GM19193 (cell line): ENCODE data around the gene SEC24B.

ENCODE experiments used
- POLR2A ChIP-seq: IDR thresholded peaks from 4 replicates; pipeline ENCODE4 v1.6.1; 2011; ENCODE audit not compliant: insufficient read depth, insufficient read length; ENCODE audit errors: extremely low read depth

The SEC24B gene

DNA sequence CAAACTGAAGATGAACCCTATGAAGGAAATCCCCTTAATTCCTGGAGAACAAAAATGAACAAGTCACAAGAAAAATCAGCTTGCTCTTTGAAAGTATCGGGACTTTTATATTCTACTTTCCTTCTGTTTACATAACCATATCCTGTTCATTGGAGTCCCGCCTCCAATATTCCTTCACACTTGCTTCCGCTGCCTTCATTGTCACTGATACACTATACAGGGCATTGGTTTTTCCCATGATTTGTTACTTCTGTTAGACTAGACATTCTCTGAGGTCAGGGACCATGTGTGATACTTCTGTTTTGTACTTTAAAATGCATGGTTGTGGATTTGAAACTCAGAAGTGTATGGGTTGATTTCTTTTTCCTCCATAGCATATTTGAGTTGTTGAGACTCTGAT lies 145.2 kb downstream of the SEC24B start:
- no peak for TF ChIP-seq POLR2A

DNA sequence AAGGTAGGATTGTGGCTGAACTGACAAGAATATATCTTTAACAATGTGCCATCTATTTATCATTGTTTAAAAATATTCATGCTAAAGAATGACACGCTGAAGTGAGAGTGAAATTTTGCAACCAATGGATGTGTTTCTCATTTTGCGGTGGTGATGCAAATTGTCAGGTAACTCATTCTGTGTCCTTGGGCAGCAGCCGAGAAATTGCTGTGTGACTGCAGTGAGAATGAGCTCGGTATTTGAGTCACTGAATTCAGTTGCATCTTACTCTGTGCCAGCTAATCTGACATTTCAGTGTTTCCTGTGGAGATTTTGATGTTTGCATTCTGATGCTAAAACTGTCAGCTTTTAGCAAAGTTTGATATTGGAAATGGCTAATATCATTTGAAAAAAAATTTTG lies 154.6 kb downstream of the SEC24B start:
- TF ChIP-seq POLR2A: no peak

DNA sequence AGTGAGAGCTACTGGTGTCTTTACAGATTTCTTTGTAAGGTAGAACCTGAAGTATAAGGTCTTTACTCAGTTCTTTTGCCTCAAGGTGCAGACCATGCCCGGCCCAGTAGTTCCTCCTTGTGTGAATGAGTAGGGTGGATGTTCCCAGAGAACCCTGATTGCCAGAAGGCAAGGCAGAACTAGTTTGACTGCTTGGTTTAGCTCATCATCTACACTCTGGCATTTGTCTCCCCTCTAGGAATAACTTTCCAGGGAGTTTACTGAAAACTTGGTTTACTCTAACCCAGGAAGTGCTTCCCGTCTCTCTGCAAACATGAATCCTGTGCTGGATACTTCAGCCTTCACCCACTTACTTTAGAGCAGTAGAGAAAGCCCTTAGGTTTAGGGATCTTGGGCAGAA lies 155.5 kb downstream of the SEC24B start:
- TF ChIP-seq POLR2A: no peak

DNA sequence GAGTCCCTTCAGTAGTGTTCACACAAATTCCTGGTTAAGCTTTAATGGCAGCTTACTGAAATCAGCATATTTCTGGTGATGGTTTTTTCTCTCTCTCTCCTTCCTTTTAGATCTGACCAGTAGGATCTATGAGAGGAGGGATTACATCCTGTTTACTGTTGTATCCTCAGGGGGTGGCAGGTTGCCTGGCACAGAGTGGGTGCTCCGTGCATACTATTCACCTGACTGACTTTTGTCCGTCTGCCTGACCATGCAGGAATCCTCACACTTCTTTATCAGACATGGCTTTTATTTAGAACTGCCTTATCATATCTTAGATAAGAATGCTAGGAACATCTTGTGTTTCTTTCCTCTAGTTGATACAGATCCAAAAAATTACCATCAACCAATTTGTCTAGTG lies 156.0 kb downstream of the SEC24B start:
- TF ChIP-seq POLR2A: no peak
